HG03108 (cell line): ENCODE measurements around the gene DNAJC4.

ENCODE experiments used
- ATAC-seq: cut with Tn5 transposase; IDR thresholded peaks from one replicate; pipeline ENCODE4 v1.9.1; 2021; ENCODE audit warnings: moderate library complexity; ENCODE audit not compliant: unreplicated experiment

DNAJC4 gene

DNA sequence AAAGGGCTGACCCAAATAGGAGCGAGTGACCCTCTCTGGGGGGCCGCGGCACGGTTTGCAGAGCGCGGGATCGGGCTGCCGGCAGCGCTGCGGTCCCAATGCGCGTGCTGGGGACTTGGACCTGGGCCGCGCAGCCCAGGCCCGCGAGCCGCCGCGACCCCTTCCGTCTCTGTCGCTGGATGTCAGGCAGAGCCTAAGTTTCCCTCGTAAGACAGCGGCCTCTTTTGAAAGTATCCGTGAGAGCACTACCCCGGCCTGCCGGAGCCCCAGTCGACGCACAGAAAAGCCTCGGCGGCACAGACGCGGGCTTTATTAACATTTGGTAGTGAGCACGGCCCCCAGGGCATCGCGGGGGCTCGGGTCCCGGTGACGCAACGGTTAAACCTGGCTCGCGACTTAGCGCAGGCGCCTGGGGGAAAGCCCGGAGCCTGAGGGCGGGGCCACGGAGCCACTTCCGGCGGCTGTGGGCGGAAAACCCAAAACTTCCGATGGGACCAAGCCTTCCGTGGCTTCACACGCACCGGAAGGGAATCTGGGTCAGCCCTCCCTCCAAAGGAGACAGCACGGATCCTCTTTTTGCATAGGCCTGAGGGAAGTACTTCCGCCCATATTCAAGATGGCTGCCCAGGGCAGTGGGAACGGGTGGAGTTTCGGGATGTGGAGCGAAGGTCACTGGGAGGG is 39.3 kb downstream of the DNAJC4 start:
- ATAC-seq: peak; percentile 61

DNA sequence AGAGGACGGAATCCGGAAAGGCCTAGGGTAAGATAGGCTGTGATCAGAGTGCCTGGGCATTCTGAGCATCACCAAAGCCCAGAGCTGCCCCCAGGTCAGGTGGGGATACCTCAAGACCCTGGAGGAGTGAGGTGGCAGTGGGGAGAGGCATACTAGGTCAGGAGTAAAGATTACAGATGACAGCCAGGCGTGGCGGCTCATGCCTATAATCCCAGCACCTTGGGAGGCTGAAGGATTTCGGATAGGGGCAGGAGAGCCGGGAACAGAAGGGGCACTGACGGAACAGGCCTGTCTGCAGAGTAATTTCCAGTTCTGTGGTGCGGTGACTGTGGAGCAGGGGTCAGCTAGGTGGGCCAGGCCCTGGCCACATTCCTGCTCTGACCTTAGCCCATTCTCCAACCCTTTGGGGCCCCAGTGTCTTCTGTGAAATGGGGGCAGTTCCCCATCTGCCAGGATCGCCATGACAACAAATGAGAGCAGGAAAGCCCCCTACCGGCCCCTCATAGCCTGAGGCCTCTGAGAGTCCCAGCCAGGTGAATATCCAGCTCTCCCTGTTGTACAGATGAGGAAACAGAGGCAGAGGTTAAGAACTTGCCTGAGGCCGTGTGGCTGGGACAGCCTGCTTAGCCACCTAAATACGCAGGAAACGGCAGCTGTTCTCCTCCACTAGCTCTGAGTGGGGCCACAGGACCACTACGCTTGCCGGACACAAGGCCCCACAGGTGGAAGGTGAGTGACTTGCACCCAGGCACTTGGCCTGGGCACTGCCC is 44.9 kb downstream of the DNAJC4 start:
- ATAC-seq: no peak

DNA sequence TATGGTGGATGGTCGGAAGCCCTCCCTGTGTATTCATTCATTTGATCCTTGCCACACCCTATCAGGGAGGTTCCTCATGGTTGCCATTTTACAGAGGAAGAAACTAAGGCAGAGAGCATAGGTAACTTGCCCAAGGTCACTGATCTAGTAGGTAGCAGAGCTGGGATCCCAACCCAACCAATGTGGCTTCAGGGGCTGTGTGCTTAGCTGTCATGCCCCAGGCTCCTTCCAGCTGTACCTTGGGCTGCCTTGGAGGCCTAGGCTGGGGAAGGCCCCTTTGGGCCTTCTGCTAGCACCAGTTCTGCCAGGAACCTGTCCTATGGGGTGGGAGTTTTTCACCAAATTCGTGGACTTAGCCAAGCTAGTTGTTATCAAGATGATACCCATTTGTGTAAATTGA is 45.5 kb downstream of the DNAJC4 start:
- ATAC-seq: no peak

DNA sequence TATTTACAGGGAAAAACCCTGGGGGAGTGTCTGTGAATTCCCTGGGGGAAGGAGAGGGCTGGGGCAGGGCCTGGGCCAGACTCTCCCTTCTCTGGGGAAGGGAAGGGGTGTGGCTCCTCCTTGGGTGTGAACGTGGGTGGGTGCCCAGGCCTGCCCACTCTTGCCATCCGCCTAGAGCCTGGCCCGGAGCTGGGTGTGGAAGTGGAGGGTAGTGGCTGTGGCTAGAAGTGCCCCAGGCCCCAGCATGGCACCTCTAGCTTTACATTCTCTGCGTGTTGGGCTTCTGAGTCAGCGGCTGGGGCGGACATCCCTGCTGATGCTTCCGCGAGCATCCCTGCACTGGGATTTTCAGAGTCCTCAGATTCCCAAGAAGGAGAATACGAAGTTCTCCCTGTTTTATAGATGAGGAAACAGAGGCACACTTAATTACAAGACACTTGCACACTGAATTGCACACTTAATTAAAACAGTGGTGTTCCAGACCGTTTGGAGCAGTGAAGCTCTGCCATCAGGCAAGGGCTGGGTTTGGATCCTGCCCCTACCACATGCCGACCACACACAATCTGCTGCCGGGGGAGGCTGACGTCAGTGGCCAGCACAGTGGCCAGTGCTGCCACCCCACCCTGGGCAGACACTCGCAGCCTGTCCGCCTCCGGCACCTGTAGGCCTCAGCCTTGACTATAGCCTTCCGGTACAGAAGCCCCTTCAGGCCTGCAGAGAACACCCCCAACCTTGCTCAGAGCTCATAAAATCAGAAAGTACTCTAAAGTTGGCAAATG is 46.5 kb downstream of the DNAJC4 start:
- no peak for ATAC-seq

DNA sequence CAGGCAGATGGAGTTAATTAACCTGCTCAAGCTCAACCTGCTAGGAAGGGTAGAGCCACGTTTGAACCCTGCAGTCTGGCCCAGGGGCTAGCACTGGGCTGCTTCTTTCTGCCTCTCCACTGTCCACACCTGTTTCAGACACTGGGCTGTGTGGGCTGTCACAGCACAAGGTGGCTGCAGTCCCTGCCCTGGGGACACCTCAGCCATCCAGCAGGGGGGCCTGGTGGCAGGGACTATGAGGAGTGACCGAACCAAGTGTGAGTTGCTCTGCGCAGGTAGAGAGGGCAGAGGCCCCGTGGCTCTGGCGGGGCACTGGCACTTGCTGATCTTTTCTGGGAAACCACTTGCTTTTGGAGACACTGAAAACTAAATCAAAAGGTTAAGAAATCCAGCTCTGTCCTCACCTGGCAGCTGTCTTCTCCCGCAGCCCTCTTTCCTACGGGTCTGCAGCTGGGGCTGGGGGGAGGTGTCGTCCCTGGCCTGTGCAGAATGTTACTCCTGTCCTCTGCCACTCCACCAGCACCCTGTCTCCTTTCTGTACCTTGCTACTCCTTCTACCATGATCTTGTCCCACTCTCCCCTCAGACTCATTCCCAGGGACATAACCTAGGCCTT is 48.3 kb downstream of the DNAJC4 start:
- no peak for ATAC-seq

DNA sequence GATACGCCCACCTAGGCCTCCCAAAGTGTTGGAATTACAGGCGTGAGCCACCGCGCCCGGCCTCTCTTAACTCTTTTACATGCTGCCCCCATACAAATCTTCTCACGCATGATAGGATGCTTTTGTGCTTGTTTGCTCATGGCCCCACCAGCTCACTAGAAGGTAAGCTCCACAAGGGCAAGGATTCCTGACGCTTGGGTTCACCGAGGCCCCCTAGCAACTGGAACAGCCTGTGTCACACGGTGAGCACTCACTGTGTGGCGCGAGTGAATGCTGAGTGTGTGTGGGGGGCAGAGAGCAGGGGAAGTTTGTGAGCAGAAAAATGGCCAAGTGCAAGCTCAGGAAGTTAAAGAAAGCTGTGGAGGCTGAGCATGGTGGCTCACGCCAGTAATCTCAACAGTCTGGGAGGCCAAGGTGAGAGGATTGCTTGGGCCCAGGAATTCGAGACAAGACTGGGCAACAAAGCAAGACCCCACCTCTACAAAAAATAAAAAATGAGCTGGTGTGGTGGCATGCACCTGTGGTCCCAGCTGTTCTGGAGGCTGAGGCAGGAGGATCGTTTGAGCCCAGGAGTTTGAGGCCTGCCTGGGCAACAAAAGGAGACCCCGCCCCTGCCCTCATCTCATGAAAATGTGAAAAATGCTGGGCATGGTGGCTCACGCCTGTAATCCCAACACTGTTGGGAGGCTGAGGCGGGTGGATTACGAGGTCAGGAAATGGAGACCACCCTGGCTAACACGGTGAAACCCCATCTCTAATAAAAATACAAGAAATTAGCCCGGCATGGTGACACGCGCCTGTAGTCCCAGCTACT is 51.8 kb downstream of the DNAJC4 start:
- no peak for ATAC-seq

DNA sequence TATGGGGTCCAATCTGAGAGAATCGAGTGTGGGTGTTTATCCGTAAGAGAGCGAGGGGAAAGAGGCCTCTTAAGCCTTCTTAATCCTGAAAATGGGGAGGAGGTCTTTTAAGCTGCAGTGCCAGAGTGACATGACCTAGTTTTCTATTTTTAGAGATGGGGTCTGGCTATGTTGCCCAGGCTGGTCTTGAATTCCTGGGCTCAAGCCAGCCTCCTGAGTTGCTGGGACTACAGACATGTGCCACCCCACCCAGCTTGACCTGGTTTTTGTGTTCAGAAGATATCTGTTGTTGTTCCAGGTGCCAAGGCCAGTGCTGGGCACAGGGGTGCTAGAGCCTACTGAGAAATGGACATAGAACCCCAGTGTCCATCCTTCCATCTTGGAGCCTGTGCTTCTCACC is 52.7 kb downstream of the DNAJC4 start:
- no peak for ATAC-seq
